Measurements from ENCODE around the gene DIPK2B. TPM values are rescaled to one million over a fixed set of nuclear protein-coding genes. Genes with fewer than 3 reads are reported as not detected.
A peak's percentile ranks its signal among the peaks of the same experiment; 100 is the strongest.

DIPK2B gene
- total and polyA plus RNA-seq, 4 donors, result 6.8 to 31.9 (median 13.4) TPM

DNA sequence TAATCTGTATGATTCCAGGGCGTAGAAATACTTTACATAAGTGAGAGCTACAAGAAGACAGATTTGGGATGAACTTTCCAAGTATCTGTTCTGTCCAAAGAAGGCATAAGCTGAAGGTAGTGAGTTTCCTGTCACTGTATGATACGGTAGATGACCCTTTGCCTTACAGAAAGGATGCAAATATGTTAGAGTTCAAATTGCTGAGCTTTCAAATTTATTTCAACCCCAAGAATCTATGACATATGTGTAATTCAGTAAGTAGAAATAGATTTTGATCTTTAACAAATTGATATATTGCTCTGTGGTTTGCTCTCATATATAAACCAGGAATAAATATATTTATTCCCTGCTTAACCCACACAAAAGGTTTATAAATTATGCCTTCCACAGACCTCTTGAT is 16.5 kb downstream of the DIPK2B start:
- H3K9ac ChIP-seq (ENCODE audit: insufficient read depth in 1 of 2, low read length in 2 of 2), result no peak overlapping the region
- H3K27me3 ChIP-seq (ENCODE audit: control insufficient read depth in 3 of 3, insufficient read depth in 3 of 3, low read length in 2 of 3), result peaks cover 0 to 11% (median 9%) of the 10 kb centered on the region in 3 donors
- H3K36me3 ChIP-seq (ENCODE audit: control insufficient read depth in 4 of 4, insufficient read depth in 4 of 4, low read length in 4 of 4), result no peaks in the 10 kb centered on the region
- WGBS, 2 donors, result 77 to 83% methylated on average over 2 of the region's 2 CpGs
- no peak for DNase-seq
- H3K27ac ChIP-seq (ENCODE audit: low read depth in 1 of 2, low read length in 1 of 2), result no peak overlapping the region
- TF ChIP-seq, protein P1, sequence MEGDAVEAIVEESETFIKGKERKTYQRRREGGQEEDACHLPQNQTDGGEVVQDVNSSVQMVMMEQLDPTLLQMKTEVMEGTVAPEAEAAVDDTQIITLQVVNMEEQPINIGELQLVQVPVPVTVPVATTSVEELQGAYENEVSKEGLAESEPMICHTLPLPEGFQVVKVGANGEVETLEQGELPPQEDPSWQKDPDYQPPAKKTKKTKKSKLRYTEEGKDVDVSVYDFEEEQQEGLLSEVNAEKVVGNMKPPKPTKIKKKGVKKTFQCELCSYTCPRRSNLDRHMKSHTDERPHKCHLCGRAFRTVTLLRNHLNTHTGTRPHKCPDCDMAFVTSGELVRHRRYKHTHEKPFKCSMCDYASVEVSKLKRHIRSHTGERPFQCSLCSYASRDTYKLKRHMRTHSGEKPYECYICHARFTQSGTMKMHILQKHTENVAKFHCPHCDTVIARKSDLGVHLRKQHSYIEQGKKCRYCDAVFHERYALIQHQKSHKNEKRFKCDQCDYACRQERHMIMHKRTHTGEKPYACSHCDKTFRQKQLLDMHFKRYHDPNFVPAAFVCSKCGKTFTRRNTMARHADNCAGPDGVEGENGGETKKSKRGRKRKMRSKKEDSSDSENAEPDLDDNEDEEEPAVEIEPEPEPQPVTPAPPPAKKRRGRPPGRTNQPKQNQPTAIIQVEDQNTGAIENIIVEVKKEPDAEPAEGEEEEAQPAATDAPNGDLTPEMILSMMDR (IDR thresholded peaks at IDR 0.05; ENCODE audit: control extremely low read depth, extremely low read depth), result no peak
- H3K4me3 ChIP-seq, result no peak overlapping the region
- H3K4me1 ChIP-seq (ENCODE audit: control insufficient read depth in 5 of 5, insufficient read depth in 5 of 5, low read length in 5 of 5), result no peaks in the 10 kb centered on the region
- H3K9me3 ChIP-seq (ENCODE audit: control insufficient read depth in 4 of 4, insufficient read depth in 3 of 4, low read length in 3 of 4), result no peaks in the 10 kb centered on the region
- no peak for ATAC-seq (ENCODE audit: insufficient read depth, low FRiP score)

DNA sequence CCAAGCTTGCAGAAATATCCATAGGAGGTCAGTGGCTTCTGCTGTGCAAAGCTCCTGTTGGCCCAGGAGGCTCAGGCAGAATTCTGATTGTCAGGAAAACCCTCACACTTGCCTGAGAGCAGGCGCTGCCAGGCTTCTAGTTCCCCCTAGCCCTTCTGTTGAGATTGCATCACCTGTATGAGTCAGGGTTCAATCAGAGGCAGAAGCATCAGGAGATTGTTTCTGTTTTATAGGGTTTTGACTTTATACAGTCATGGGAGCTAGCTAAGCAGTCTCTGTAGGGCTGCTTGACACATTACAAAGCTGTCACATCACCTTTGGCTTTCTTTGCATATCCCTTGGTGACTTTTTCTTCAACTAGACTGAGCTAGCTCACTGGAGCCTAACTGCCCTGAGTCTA is 27.8 kb downstream of the DIPK2B start:
- peaks cover 0 to 19% (median 4%) of the 10 kb centered on the region in 3 donors for H3K27me3 ChIP-seq (ENCODE audit: control insufficient read depth in 3 of 3, insufficient read depth in 3 of 3, low read length in 2 of 3)
- no peak overlapping the region for H3K4me3 ChIP-seq
- no peak for DNase-seq
- no peak overlapping the region for H3K9ac ChIP-seq (ENCODE audit: insufficient read depth in 1 of 2, low read length in 2 of 2)
- 34 to 67% methylated on average over 1 of the region's 1 CpG for WGBS, 2 donors
- TF ChIP-seq, protein P1 (IDR thresholded peaks at IDR 0.05; ENCODE audit: control extremely low read depth, extremely low read depth), result no peak
- H3K4me1 ChIP-seq (ENCODE audit: control insufficient read depth in 5 of 5, insufficient read depth in 5 of 5, low read length in 5 of 5), result peaks cover 0 to 3% (median 0%) of the 10 kb centered on the region in 5 donors
- peak; percentile 47 for ATAC-seq (ENCODE audit: insufficient read depth, low FRiP score)
- no peaks in the 10 kb centered on the region for H3K36me3 ChIP-seq (ENCODE audit: control insufficient read depth in 4 of 4, insufficient read depth in 4 of 4, low read length in 4 of 4)
- H3K9me3 ChIP-seq (ENCODE audit: control insufficient read depth in 4 of 4, insufficient read depth in 3 of 4, low read length in 3 of 4), result peaks cover 0 to 8% (median 0%) of the 10 kb centered on the region in 4 donors
- H3K27ac ChIP-seq (ENCODE audit: low read depth in 1 of 2, low read length in 1 of 2), result no peak overlapping the region

DNA sequence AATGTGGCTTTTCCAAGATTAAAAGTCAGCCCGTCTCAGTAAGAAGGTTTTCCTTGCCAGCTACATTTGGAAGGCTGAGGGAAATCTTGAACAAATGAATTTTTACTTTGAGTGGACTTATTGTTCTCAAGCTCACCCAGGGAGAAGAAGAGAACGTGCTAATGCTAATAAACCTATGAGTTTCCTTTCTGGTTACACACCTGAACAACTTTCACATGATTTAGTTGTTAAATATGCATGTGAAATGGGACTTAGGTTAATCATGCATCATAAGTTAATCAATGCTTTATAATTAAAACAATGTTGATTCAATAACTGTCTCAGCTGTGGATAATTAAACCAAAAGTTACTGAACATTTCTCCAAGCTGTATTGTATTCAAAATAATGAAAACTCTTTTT is 33.9 kb downstream of the DIPK2B start:
- Histone ChIP-seq H3K4me1 (ENCODE audit: control insufficient read depth in 5 of 5, insufficient read depth in 5 of 5, low read length in 5 of 5) (peaks cover 0 to 3% (median 0%) of the 10 kb centered on the region in 5 donors), H3K36me3 (ENCODE audit: control insufficient read depth in 4 of 4, insufficient read depth in 4 of 4, low read length in 4 of 4) (no peaks in the 10 kb centered on the region), H3K9me3 (ENCODE audit: control insufficient read depth in 4 of 4, insufficient read depth in 3 of 4, low read length in 3 of 4) (peaks cover 0 to 2% (median 0%) of the 10 kb centered on the region in 4 donors), H3K4me3 (no peak overlapping the region), H3K9ac (ENCODE audit: insufficient read depth in 1 of 2, low read length in 2 of 2) (no peak overlapping the region), H3K27me3 (ENCODE audit: control insufficient read depth in 3 of 3, insufficient read depth in 3 of 3, low read length in 2 of 3) (peaks cover 0 to 21% (median 11%) of the 10 kb centered on the region in 3 donors), H3K27ac (ENCODE audit: low read depth in 1 of 2, low read length in 1 of 2) (no peak overlapping the region)
- DNase-seq (no peak), ATAC-seq (ENCODE audit: insufficient read depth, low FRiP score) (no peak)
- TF ChIP-seq, protein P1 (IDR thresholded peaks at IDR 0.05; ENCODE audit: control extremely low read depth, extremely low read depth), result no peak
- WGBS, 2 donors, result 72 to 86% methylated on average over 2 of the region's 2 CpGs

DNA sequence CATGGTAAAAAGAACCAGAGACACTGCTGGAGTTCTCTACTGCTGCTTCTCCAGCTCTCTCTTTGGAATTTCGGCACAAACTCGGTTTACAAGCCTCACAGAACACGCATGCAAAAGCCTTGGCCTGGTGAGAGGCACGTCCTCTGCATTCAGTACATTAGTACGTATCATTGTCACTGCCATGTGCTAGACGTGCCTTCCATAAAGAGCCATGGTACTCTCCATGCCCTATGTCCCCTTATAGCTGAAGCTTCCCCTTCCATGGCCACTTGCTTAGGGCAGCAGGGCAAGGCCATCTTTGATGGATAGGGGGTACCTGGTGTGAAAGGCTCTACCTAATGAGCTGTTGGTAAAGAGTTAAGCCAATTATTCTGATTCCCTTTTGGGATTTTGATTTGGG is 35.0 kb downstream of the DIPK2B start:
- Histone ChIP-seq H3K27ac (ENCODE audit: low read depth in 1 of 2, low read length in 1 of 2) (no peak overlapping the region), H3K9me3 (ENCODE audit: control insufficient read depth in 4 of 4, insufficient read depth in 3 of 4, low read length in 3 of 4) (peaks cover 0 to 4% (median 0%) of the 10 kb centered on the region in 4 donors), H3K4me1 (ENCODE audit: control insufficient read depth in 5 of 5, insufficient read depth in 5 of 5, low read length in 5 of 5) (peaks cover 0 to 3% (median 0%) of the 10 kb centered on the region in 5 donors), H3K4me3 (no peak overlapping the region), H3K27me3 (ENCODE audit: control insufficient read depth in 3 of 3, insufficient read depth in 3 of 3, low read length in 2 of 3) (peaks cover 0 to 21% (median 15%) of the 10 kb centered on the region in 3 donors), H3K9ac (ENCODE audit: insufficient read depth in 1 of 2, low read length in 2 of 2) (no peak overlapping the region), H3K36me3 (ENCODE audit: control insufficient read depth in 4 of 4, insufficient read depth in 4 of 4, low read length in 4 of 4) (no peaks in the 10 kb centered on the region)
- 85 to 99% methylated on average over 6 of the region's 6 CpGs for WGBS, 2 donors
- ATAC-seq (ENCODE audit: insufficient read depth, low FRiP score) (no peak), DNase-seq (no peak)
- TF ChIP-seq, protein P1 (IDR thresholded peaks at IDR 0.05; ENCODE audit: control extremely low read depth, extremely low read depth), result no peak
